ENCODE measurements around the gene SARNP. TPM values are rescaled to one million over a fixed set of nuclear protein-coding genes. Genes with fewer than 3 reads are reported as not detected.

SARNP gene
- total RNA-seq, result 53.3 and 65.9 TPM in 2 replicates

GRCh38 chr12:55817345-55818139 lies at the start of gene SARNP, which contains the start of gene ORMDL2:
SARNP (minus strand) TSS chr12:55817724; CDS start chr12:55817701, 23 bp downstream.
ORMDL2 (plus strand) TSS chr12:55818041; CDS start chr12:55819000, 959 bp downstream.

GRCh38 chr12:55842681-55843429 lies 25.3 kb upstream of the SARNP start, which contains the start of gene MMP19:
MMP19 (minus strand) TSS chr12:55842936; CDS start chr12:55842830, 106 bp downstream.

GRCh38 chr12:55742719-55743405 lies 74.7 kb downstream of the SARNP start, which contains the start of gene GDF11:
GDF11 (plus strand) TSS chr12:55743122; CDS start chr12:55743317, 195 bp downstream.

GRCh38 chr12:55728939-55729818 lies 88.3 kb downstream of the SARNP start, which contains the start of gene CD63:
CD63 (minus strand) TSS chr12:55729009; CDS start chr12:55728341, 668 bp downstream.

GRCh38 chr12:55720071-55720564 lies 97.4 kb downstream of the SARNP start, which contains the start of gene RDH5:
RDH5 (plus strand) TSS chr12:55720393; CDS start chr12:55721185, 792 bp downstream.

GRCh38 chr12:55715833-55716581 lies 101.5 kb downstream of the SARNP start, which contains the start of gene BLOC1S1:
BLOC1S1 (plus strand) TSS chr12:55716046; CDS start chr12:55716052, 6 bp downstream.

GRCh38 chr12:55707841-55708694 lies 109.5 kb downstream of the SARNP start, which contains the start of gene ITGA7:
ITGA7 (minus strand) TSS chr12:55707904; CDS start chr12:55707682, 222 bp downstream.

Small RNAs within 50 kb of the gene (small RNA-seq; reads per million reads assigned to genes)
- not detected for gene AC009779.1 (ENCODE audit: low replicate concordance)
- gene RF00017 (ENCODE audit: low replicate concordance), result not detected

Other genes starting within 250 kb of the SARNP start
- gene OR2AP1, start 245.3 kb downstream of the SARNP start, total RNA-seq, result not detected in 2 replicates
- gene OR10P1, start 180.8 kb downstream of the SARNP start, total RNA-seq, result not detected in 2 replicates
- gene ITGA7, start 109.8 kb downstream of the SARNP start, total RNA-seq, result under 0.01 and 0.14 TPM in 2 replicates
- 55.7 and 100 TPM in 2 replicates for gene BLOC1S1, start 101.7 kb downstream of the SARNP start, total RNA-seq
- 0.66 and 6.2 TPM in 2 replicates for gene RDH5, start 97.3 kb downstream of the SARNP start, total RNA-seq
- gene CD63, start 88.7 kb downstream of the SARNP start, total RNA-seq, result 942 and 1,516 TPM in 2 replicates
- 5.3 and 10.6 TPM in 2 replicates for gene GDF11, start 74.6 kb downstream of the SARNP start, total RNA-seq
- gene ORMDL2, start 317 bp upstream of the SARNP start, total RNA-seq, result 26.3 and 27.8 TPM in 2 replicates
- 35.2 and 56.0 TPM in 2 replicates for gene DNAJC14, start 11.9 kb upstream of the SARNP start, total RNA-seq
- 9.0 and 11.2 TPM in 2 replicates for gene MMP19, start 25.2 kb upstream of the SARNP start, total RNA-seq
- 27.9 and 33.9 TPM in 2 replicates for gene PYM1, start 110.2 kb upstream of the SARNP start, total RNA-seq
- gene DGKA, start 113.4 kb upstream of the SARNP start, total RNA-seq, result 32.4 and 42.4 TPM in 2 replicates
- 0.72 and 0.88 TPM in 2 replicates for gene PMEL, start 148.3 kb upstream of the SARNP start, total RNA-seq
- gene CDK2, start 149.1 kb upstream of the SARNP start, total RNA-seq, result 7.2 and 73.4 TPM in 2 replicates
- 77.3 and 104 TPM in 2 replicates for gene RAB5B, start 156.4 kb upstream of the SARNP start, total RNA-seq
- 5.9 and 17.3 TPM in 2 replicates for gene SUOX, start 179.6 kb upstream of the SARNP start, total RNA-seq
- 2.8 and 4.9 TPM in 2 replicates for gene IKZF4, start 203.3 kb upstream of the SARNP start, total RNA-seq
- gene RPS26, start 224.2 kb upstream of the SARNP start, total RNA-seq, result 329 and 597 TPM in 2 replicates

Measured in placental pericyte (primary cell).